GM18909 (cell line): ENCODE measurements around the gene POTEF.
"Not testable (repeated sequence)": the region's sequence is repeated elsewhere in the genome, so short reads cannot be mapped to it uniquely, and the experiment has no call there.

ENCODE experiments used
- ATAC-seq: cut with Tn5 transposase; IDR thresholded peaks from one replicate; pipeline ENCODE4 v1.9.1; 2021; ENCODE audit warnings: mild to moderate bottlenecking; ENCODE audit not compliant: unreplicated experiment, poor library complexity

POTEF gene

GRCh38 chr2:130136546-130136945 is 7.5 kb upstream of the POTEF start:
- ATAC-seq, result not testable (repeated sequence)

GRCh38 chr2:130135692-130136541 is 6.9 kb upstream of the POTEF start:
- ATAC-seq, result no peak

GRCh38 chr2:130128464-130128863 is 558 bp downstream of the POTEF start:
- not testable (repeated sequence) for ATAC-seq

- not testable (repeated sequence) for ATAC-seq
Observed at GRCh38 chr2:130127726-130128125, 1.3 kb downstream of the POTEF start.

- not testable (repeated sequence) for ATAC-seq
Observed at GRCh38 chr2:130120924-130121323, 8.1 kb downstream of the POTEF start.

- not testable (repeated sequence) for ATAC-seq
Observed at GRCh38 chr2:130102597-130103363, 26.2 kb downstream of the POTEF start.

GRCh38 chr2:130062645-130063044 is 66.4 kb downstream of the POTEF start:
- ATAC-seq, result not testable (repeated sequence)

GRCh38 chr2:130059982-130060381 is 69.0 kb downstream of the POTEF start:
- ATAC-seq, result not testable (repeated sequence)

- not testable (repeated sequence) for ATAC-seq
Observed at GRCh38 chr2:130056336-130056735, 72.7 kb downstream of the POTEF start.

- ATAC-seq, result not testable (repeated sequence)
Observed at GRCh38 chr2:130053217-130053911, 75.7 kb downstream of the POTEF start.

- ATAC-seq, result not testable (repeated sequence)
Observed at GRCh38 chr2:130052376-130052775, 76.6 kb downstream of the POTEF start.

GRCh38 chr2:130048422-130048821 is 80.6 kb downstream of the POTEF start:
- ATAC-seq, result not testable (repeated sequence)

GRCh38 chr2:130038265-130038603 is 90.8 kb downstream of the POTEF start:
- not testable (repeated sequence) for ATAC-seq

- ATAC-seq, result not testable (repeated sequence)
Observed at GRCh38 chr2:130025931-130026330, 103.1 kb downstream of the POTEF start.
